Measurements from ENCODE around the gene FCHO1. TPM values are rescaled to one million over a fixed set of nuclear protein-coding genes. Genes with fewer than 3 reads are reported as not detected.

FCHO1 gene
- total RNA-seq, 1 experiment from 2014 or later, result 0.39 TPM

- intact Hi-C loops (cut with micrococcal nuclease; ENCODE audit: unreplicated experiment), result no loop called here
- no TSS peak for BruUV-seq (replicated peaks)
- H3K4me1 ChIP-seq, result peaks cover 22% of the 10 kb centered on the region
- H3K27me3 ChIP-seq (replicated peaks; ENCODE audit: control insufficient read depth, insufficient read depth, low read length), result no peaks in the 10 kb centered on the region
- H3K9me3 ChIP-seq, result no peaks in the 10 kb centered on the region; the same call in 1 of the 2 replicates
- no peak overlapping the region for H3K27ac Mint-ChIP-seq (ENCODE audit: unreplicated experiment)
- no peaks in the 10 kb centered on the region for H3K36me3 ChIP-seq (ENCODE audit: control insufficient read depth, insufficient read depth, low read length)
- CTCF ChIA-PET, result interaction anchor here (0.5 kb wide), 1 partner anchor 32 kb away, joined by 3 read pairs; no protein-coding TSS in a partner anchor
- TF ChIP-seq CTCF (IDR thresholded peaks at IDR 0.05; ENCODE audit: insufficient read depth in 1 of 2, low read depth in 1 of 2, low read length in 1 of 2, severe bottlenecking in 1 of 2, unreplicated experiment in 1 of 2), result no peak
- H3K4me3 Mint-ChIP-seq (ENCODE audit: unreplicated experiment), result peak overlapping the region; percentile 67
- POLR2A ChIA-PET, result no interaction called here
- no peak for DNase-seq
- H3K4me1 Mint-ChIP-seq (ENCODE audit: low read depth, unreplicated experiment), result no peaks in the 10 kb centered on the region
- no peaks in the 10 kb centered on the region for H3K36me3 Mint-ChIP-seq (ENCODE audit: insufficient read depth, unreplicated experiment)
- H3K27me3 Mint-ChIP-seq (ENCODE audit: insufficient read depth, unreplicated experiment), result peaks cover 2% of the 10 kb centered on the region
- H3K4me3 ChIP-seq (ENCODE audit: low read depth, low read length), result peak overlapping the region; percentile 51
- no peaks in the 10 kb centered on the region for H3K9me3 Mint-ChIP-seq (ENCODE audit: unreplicated experiment)
These were observed 44.2 kb downstream of the FCHO1 start for GRCh38 chr19:17795495-17795856.

GRCh38 chr19:17796013-17796837 is 44.9 kb downstream of the FCHO1 start:
- no peak overlapping the region for H3K27ac Mint-ChIP-seq (ENCODE audit: unreplicated experiment)

More at GRCh38 chr19:17796013-17796837, 44.9 kb downstream of the FCHO1 start:
- no peaks in the 10 kb centered on the region for H3K4me1 Mint-ChIP-seq (ENCODE audit: low read depth, unreplicated experiment)
- ChIA-PET CTCF (no interaction called here), POLR2A (no interaction called here)
- intact Hi-C loops (cut with micrococcal nuclease; ENCODE audit: unreplicated experiment), result no loop called here
- H3K27me3 ChIP-seq (replicated peaks; ENCODE audit: control insufficient read depth, insufficient read depth, low read length), result no peaks in the 10 kb centered on the region
- H3K9me3 Mint-ChIP-seq (ENCODE audit: unreplicated experiment), result no peaks in the 10 kb centered on the region
- peak overlapping the region; percentile 51 for H3K4me3 ChIP-seq (ENCODE audit: low read depth, low read length)
- DNase-seq, result peak; percentile 48 to 86
- H3K27me3 Mint-ChIP-seq (ENCODE audit: insufficient read depth, unreplicated experiment), result peaks cover 2% of the 10 kb centered on the region
- no peaks in the 10 kb centered on the region; the same call in 1 of the 2 replicates for H3K9me3 ChIP-seq
- H3K36me3 Mint-ChIP-seq (ENCODE audit: insufficient read depth, unreplicated experiment), result no peaks in the 10 kb centered on the region
- H3K36me3 ChIP-seq (ENCODE audit: control insufficient read depth, insufficient read depth, low read length), result no peaks in the 10 kb centered on the region
- H3K4me1 ChIP-seq, result peaks cover 22% of the 10 kb centered on the region
- H3K4me3 Mint-ChIP-seq (ENCODE audit: unreplicated experiment), result no peak overlapping the region
- BruUV-seq (replicated peaks), result no TSS peak
- no peak for TF ChIP-seq CTCF (IDR thresholded peaks at IDR 0.05; ENCODE audit: insufficient read depth in 1 of 2, low read depth in 1 of 2, low read length in 1 of 2, severe bottlenecking in 1 of 2, unreplicated experiment in 1 of 2)

Measured in Caco-2 (cell line).